Inflammatory macrophage treated with lipopolysaccharide for 1 hour (primary cell): ENCODE measurements around the gene NUP85.
"Not testable (repeated sequence)": the region's sequence is repeated elsewhere in the genome, so short reads cannot be mapped to it uniquely, and the experiment has no call there.

ENCODE experiments used
- DNase-seq, 2 donors: peaks; one replicate each; pipeline ENCODE4 v3.0.0-alpha.2; 2020 to 2022

The NUP85 gene

GRCh38 chr17:75242461-75243042 is 37.1 kb downstream of the NUP85 start:
- peak; percentile 34 to 63 for DNase-seq

- peak; percentile 76 to 83 for DNase-seq
Observed at GRCh38 chr17:75244133-75244866, 38.8 kb downstream of the NUP85 start.

- DNase-seq = no peak
Observed at GRCh38 chr17:75245011-75245410, 39.5 kb downstream of the NUP85 start.

GRCh38 chr17:75246404-75246803 is 40.9 kb downstream of the NUP85 start:
- no peak for DNase-seq

GRCh38 chr17:75249564-75249963 is 44.1 kb downstream of the NUP85 start:
- DNase-seq = no peak

GRCh38 chr17:75250009-75250471 is 44.6 kb downstream of the NUP85 start:
- DNase-seq = peak; percentile 68 to 70

- DNase-seq = no peak
Observed at GRCh38 chr17:75252039-75252816, 46.7 kb downstream of the NUP85 start.

GRCh38 chr17:75255954-75256698 is 50.6 kb downstream of the NUP85 start:
- DNase-seq = not testable (repeated sequence)

GRCh38 chr17:75257228-75257627 is 51.7 kb downstream of the NUP85 start:
- not testable (repeated sequence) for DNase-seq

- peak; percentile 56 to 65 for DNase-seq
Observed at GRCh38 chr17:75260641-75261335, 55.3 kb downstream of the NUP85 start.

GRCh38 chr17:75261336-75262111 is 56.0 kb downstream of the NUP85 start, which contains the start of the genes GGA3 and MRPS7:
TSS of gene GGA3 (minus strand) at chr17:75261606. CDS start at chr17:75261587, 19 bp downstream.
TSS of gene MRPS7 (plus strand) at chr17:75261879. CDS start at chr17:75261901, 22 bp downstream.
- peak; percentile 91 to 98 for DNase-seq

GRCh38 chr17:75262112-75262606 is 56.7 kb downstream of the NUP85 start:
- no peak for DNase-seq

GRCh38 chr17:75263055-75263454 is 57.6 kb downstream of the NUP85 start:
- no peak for DNase-seq

GRCh38 chr17:75265614-75266315 is 60.3 kb downstream of the NUP85 start:
- peak; percentile 47 for DNase-seq

- DNase-seq = no peak
Observed at GRCh38 chr17:75266316-75267152, 61.1 kb downstream of the NUP85 start.

GRCh38 chr17:75267153-75267410 is 61.6 kb downstream of the NUP85 start:
- peak; percentile 72 to 86 for DNase-seq

GRCh38 chr17:75267411-75268232 is 62.1 kb downstream of the NUP85 start:
- DNase-seq = no peak

GRCh38 chr17:75269844-75270217 is 64.4 kb downstream of the NUP85 start:
- DNase-seq = no peak
